HCT116 (cell line): ENCODE data around the gene KDM2B.

Experiments used
- POLR2A ChIP-seq: IDR thresholded peaks from 2 replicates; pipeline ENCODE4 v1.7.0; 2011; ENCODE audit warnings: borderline replicate concordance; ENCODE audit not compliant: insufficient read depth, insufficient read length; ENCODE audit errors: extremely low read depth
- RAD21 ChIP-seq: IDR thresholded peaks from 2 replicates; pipeline ENCODE4 v1.6.1; 2012; ENCODE audit warnings: low read depth, mild to moderate bottlenecking
- TF ChIP-seq, protein P1 (sequence below), 3 experiments: fragments of 200-600 bp in 1 of 3; sonication (generic) in 1 of 3; IDR thresholded peaks in 2 of 3; conservative IDR thresholded peaks in 1 of 3; 2 replicates each; pipeline ENCODE4 v1.5.1; 2012 to 2017; ENCODE audit warnings: low read depth in 2 of 3, low read length in 2 of 3, antibody characterized with exemption in 1 of 3, borderline replicate concordance in 1 of 3, control low read depth in 1 of 3, mild to moderate bottlenecking in 1 of 3, mixed read lengths in 1 of 3, mixed run types in 1 of 3, moderate library complexity in 1 of 3; ENCODE audit not compliant: insufficient read depth in 1 of 3

DNA sequence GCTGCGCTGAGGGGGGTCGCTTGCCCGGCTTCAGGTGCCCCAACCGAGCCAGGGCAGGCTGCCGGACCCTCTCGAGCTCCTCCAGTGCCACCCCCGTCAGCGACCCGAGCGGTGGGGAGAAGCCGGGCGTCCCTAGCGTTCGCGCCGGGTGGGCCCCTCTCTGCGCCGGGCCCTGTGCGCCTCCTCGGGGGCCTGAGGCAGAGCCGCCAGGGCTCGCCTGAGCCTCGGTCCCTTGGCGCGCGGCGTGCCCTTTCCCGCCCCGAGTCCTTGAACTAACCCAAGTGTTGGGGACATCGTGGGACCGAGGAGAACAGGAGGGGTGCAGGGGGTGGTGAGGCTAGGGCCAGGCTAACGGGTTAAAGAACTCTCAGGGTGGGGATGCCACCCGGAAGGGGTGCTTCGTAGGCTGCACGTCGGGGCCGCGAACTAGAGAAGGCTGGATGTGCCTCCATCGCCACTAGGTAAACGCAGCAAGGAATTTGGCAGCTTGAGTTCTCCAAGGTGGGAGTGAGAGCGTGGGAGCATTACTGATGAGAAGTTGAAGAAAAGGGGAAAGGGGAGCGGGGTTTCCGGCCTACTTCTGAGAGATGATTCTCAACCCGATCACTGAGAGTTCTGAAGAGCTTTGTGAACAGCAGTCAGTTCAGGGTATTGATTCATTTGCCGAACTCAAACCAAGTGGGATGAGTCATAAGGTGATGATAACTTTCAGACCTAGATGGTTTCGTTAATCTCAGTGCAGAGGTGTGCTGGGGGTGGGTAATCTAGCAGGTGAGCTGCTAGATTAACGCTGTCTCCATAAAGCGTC is 180.3 kb downstream of the KDM2B start:
- TF ChIP-seq RAD21 (no peak), POLR2A (no peak)
- TF ChIP-seq, protein P1, sequence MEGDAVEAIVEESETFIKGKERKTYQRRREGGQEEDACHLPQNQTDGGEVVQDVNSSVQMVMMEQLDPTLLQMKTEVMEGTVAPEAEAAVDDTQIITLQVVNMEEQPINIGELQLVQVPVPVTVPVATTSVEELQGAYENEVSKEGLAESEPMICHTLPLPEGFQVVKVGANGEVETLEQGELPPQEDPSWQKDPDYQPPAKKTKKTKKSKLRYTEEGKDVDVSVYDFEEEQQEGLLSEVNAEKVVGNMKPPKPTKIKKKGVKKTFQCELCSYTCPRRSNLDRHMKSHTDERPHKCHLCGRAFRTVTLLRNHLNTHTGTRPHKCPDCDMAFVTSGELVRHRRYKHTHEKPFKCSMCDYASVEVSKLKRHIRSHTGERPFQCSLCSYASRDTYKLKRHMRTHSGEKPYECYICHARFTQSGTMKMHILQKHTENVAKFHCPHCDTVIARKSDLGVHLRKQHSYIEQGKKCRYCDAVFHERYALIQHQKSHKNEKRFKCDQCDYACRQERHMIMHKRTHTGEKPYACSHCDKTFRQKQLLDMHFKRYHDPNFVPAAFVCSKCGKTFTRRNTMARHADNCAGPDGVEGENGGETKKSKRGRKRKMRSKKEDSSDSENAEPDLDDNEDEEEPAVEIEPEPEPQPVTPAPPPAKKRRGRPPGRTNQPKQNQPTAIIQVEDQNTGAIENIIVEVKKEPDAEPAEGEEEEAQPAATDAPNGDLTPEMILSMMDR (IDR thresholded peaks at IDR 0.05 in 2 of 3, conservative IDR thresholded peaks at IDR 0.05 in 1 of 3; ENCODE audit: borderline replicate concordance in 1 of 3, insufficient read depth in 1 of 3, low read depth in 2 of 3, low read length in 2 of 3), result no peak
